GM19351 (cell line): Measurements from ENCODE around the gene PPP1CC.

ENCODE experiments used
- ATAC-seq: cut with Tn5 transposase; IDR thresholded peaks from one replicate; pipeline ENCODE4 v1.9.1; 2021; ENCODE audit warnings: mild to moderate bottlenecking, moderate library complexity; ENCODE audit not compliant: unreplicated experiment

The PPP1CC gene

GRCh38 chr12:110689281-110690126 is 53.2 kb downstream of the PPP1CC start:
- peak; percentile 64 for ATAC-seq

- peak; percentile 25 for ATAC-seq
These were observed 54.0 kb downstream of the PPP1CC start, which contains the start of gene HVCN1 for GRCh38 chr12:110688446-110689280. Gene HVCN1 (minus strand): TSS chr12:110689115. CDS start chr12:110683245, 5,870 bp downstream.

GRCh38 chr12:110687396-110688169 is 55.1 kb downstream of the PPP1CC start:
- no peak for ATAC-seq

- ATAC-seq, result no peak
These were observed 56.3 kb downstream of the PPP1CC start for GRCh38 chr12:110686294-110686903.

GRCh38 chr12:110684312-110684836 is 58.3 kb downstream of the PPP1CC start:
- ATAC-seq, result no peak

GRCh38 chr12:110683888-110684287 is 58.8 kb downstream of the PPP1CC start:
- no peak for ATAC-seq

GRCh38 chr12:110680032-110680431 is 62.7 kb downstream of the PPP1CC start:
- ATAC-seq, result no peak

- ATAC-seq, result no peak
These were observed 63.5 kb downstream of the PPP1CC start for GRCh38 chr12:110679201-110679600.

GRCh38 chr12:110677982-110678381 is 64.7 kb downstream of the PPP1CC start:
- peak; percentile 6 for ATAC-seq

GRCh38 chr12:110677206-110677911 is 65.3 kb downstream of the PPP1CC start:
- ATAC-seq, result peak; percentile 79

- ATAC-seq, result no peak
These were observed 66.5 kb downstream of the PPP1CC start for GRCh38 chr12:110676171-110676570.

- ATAC-seq, result peak; percentile 69
These were observed 72.5 kb downstream of the PPP1CC start for GRCh38 chr12:110670161-110670701.
